Prostate gland (tissue), 2 donors: Measurements from ENCODE around the gene UNC5A.

Experiments
- CTCF ChIP-seq, 4 experiments: fragments of 200-600 bp in 2 of 4; fragments of 450-650 bp in 2 of 4; sonication (generic) in 2 of 4; IDR thresholded peaks; 1 replicate in 3 of 4; 2 replicates in 1 of 4; pipeline ENCODE4 v1.5.1; 2016 to 2019; ENCODE audit warnings: antibody characterized with exemption in 4 of 4, mild to moderate bottlenecking in 2 of 4, moderate library complexity in 2 of 4
- POLR2A ChIP-seq: fragments of 450-650 bp; IDR thresholded peaks from one replicate; pipeline ENCODE4 v1.6.1; 2016; ENCODE audit warnings: antibody characterized with exemption, mild to moderate bottlenecking
- POLR2AphosphoS5 ChIP-seq: sonication (generic); formaldehyde crosslinking; IDR thresholded peaks from one replicate; pipeline ENCODE4 v1.6.1; 2017; ENCODE audit warnings: antibody characterized with exemption

- TF ChIP-seq CTCF (IDR thresholded peaks at IDR 0.05) (no peak), POLR2AphosphoS5 (no peak), POLR2A (no peak)
Observed at GRCh38 chr5:176860381-176860780, 50.0 kb downstream of the UNC5A start.
